GM12878 (cell line): ENCODE measurements around the gene CD300LG.

Experiments
- BACH1 ChIP-seq: fragments of 450-650 bp; IDR thresholded peaks from 2 replicates; pipeline ENCODE4 v1.6.1; 2017; ENCODE audit warnings: mild to moderate bottlenecking, borderline replicate concordance
- CREM ChIP-seq: IDR thresholded peaks from 2 replicates; pipeline ENCODE4 v1.6.1; 2014; ENCODE audit warnings: antibody characterized with exemption, low read depth
- EZH2 ChIP-seq: IDR thresholded peaks from 2 replicates; pipeline ENCODE4 v1.6.1; 2012; ENCODE audit warnings: low read depth, mild to moderate bottlenecking, control low read depth, inconsistent platforms, low read length, borderline replicate concordance; ENCODE audit not compliant: control insufficient read depth
- MYC ChIP-seq: IDR thresholded peaks from 2 replicates; pipeline ENCODE4 v1.6.1; 2011; ENCODE audit warnings: mild to moderate bottlenecking, low read length, moderate library complexity, inconsistent platforms; ENCODE audit not compliant: insufficient read depth, insufficient replicate concordance, insufficient read length, severe bottlenecking
- PML ChIP-seq: IDR thresholded peaks from 2 replicates; pipeline ENCODE4 v1.6.1; 2012; ENCODE audit warnings: low read length, inconsistent platforms
- POLR2AphosphoS2 ChIP-seq: IDR thresholded peaks from 2 replicates; pipeline ENCODE4 v1.6.1; 2011; ENCODE audit warnings: low read depth, mild to moderate bottlenecking, low read length, improper control_type of control experiment, moderate library complexity
- TF ChIP-seq, protein P1 (sequence below), 3 experiments: IDR thresholded peaks in 2 of 3; conservative IDR thresholded peaks in 1 of 3; 2 replicates each; pipeline ENCODE4 v1.5.1; 2011; ENCODE audit warnings: low read depth in 3 of 3, low read length in 3 of 3, mild to moderate bottlenecking in 3 of 3, control low read depth in 2 of 3, moderate library complexity in 2 of 3, inconsistent platforms in 1 of 3, mixed read lengths in 1 of 3; ENCODE audit not compliant: control insufficient read depth in 2 of 3, insufficient read depth in 1 of 3; ENCODE audit errors: extremely low read depth in 1 of 3

DNA sequence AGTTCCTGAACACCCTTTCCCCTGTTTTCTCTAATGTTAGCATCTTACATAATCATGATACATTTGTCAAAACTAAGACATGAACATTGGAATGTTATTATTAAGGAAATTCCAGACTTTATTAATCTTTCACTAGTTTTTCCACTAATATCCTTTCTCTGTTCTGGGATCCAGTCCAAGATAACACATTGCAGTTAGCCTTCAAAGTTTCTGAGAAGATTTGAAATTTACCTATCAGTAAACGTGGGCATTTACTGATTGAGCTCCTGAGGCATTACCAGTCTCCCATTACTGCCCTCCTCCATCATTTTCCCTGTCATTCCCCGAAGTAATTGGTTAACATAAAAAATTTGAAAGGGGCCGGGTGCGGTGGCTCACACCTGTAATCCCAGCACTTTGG lies 5.7 kb upstream of the CD300LG start:
- TF ChIP-seq POLR2AphosphoS2, result no peak
- TF ChIP-seq, protein P1, sequence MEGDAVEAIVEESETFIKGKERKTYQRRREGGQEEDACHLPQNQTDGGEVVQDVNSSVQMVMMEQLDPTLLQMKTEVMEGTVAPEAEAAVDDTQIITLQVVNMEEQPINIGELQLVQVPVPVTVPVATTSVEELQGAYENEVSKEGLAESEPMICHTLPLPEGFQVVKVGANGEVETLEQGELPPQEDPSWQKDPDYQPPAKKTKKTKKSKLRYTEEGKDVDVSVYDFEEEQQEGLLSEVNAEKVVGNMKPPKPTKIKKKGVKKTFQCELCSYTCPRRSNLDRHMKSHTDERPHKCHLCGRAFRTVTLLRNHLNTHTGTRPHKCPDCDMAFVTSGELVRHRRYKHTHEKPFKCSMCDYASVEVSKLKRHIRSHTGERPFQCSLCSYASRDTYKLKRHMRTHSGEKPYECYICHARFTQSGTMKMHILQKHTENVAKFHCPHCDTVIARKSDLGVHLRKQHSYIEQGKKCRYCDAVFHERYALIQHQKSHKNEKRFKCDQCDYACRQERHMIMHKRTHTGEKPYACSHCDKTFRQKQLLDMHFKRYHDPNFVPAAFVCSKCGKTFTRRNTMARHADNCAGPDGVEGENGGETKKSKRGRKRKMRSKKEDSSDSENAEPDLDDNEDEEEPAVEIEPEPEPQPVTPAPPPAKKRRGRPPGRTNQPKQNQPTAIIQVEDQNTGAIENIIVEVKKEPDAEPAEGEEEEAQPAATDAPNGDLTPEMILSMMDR (IDR thresholded peaks at IDR 0.05 in 2 of 3, conservative IDR thresholded peaks at IDR 0.05 in 1 of 3; ENCODE audit: control insufficient read depth in 2 of 3, extremely low read depth in 1 of 3, insufficient read depth in 1 of 3, low read depth in 3 of 3, low read length in 3 of 3), result no peak
- no peak for TF ChIP-seq BACH1
- TF ChIP-seq CREM, result no peak
- TF ChIP-seq PML, result no peak
- no peak for TF ChIP-seq EZH2
- no peak for TF ChIP-seq MYC
